ENCODE data around the gene MAP3K4.

Gene MAP3K4

DNA sequence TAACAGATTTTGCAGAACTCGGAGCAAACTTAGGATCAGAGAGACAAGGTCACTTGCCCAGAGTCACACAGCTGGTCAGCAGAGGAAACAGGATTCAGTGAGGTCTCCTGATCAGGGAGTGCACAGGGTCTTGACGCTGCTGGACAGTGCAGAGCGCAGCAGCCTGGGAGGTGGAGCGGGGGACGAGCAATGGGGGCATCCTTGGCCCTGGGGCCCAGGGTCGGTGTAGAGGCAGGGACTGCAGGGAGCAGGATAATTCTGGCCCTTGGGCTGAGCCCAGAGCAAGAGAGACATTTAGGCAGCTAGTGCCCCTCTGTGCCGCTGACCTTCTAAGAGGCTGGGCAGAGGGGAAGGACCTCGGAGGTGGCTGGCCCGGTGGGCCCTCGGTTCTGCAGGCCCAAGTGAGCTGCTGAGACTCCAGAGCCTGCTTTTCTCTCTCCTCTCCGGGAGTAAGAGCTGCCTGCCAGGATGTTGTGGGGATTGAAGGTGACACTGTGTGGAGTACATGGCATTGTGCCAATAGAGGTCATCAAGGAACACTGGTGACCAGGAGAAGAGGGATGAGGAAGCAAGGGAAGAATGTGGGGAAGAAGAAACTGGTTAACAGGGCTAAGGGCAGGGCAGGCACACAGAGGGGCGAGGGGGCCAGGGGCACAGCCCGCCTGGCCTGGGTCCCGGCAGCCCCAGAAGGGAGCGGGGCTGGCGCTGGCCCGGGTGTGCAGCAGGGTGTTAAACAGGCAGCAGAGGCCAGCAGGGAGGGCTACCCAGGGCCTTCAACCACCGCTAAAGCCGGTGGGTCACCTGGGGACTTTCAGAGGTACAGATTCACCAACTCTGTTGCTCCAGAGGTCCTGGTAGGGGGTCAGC lies 160.3 kb downstream of the MAP3K4 start:
- no peak for DNase-seq

DNA sequence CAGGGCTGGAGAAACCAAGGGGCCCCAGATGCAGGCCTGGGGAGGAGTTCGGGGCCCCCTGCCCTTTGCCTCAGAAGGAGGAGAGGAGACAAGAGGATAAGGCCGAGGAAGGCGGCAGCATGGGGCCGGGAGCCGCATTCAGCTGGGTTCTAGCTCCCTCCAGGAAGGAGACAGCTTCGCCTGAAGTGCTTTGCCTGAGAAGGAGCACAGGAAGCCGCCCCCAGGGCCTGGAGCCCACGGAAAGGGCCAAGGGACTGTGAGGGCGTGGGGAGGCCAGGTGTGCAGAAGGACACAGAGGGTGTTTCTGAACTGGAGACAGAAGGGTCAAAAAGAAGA lies 160.9 kb downstream of the MAP3K4 start:
- DNase-seq: no peak

GRCh38 chr6:161152907-161153662 lies 161.5 kb downstream of the MAP3K4 start:
- DNase-seq: no peak

DNA sequence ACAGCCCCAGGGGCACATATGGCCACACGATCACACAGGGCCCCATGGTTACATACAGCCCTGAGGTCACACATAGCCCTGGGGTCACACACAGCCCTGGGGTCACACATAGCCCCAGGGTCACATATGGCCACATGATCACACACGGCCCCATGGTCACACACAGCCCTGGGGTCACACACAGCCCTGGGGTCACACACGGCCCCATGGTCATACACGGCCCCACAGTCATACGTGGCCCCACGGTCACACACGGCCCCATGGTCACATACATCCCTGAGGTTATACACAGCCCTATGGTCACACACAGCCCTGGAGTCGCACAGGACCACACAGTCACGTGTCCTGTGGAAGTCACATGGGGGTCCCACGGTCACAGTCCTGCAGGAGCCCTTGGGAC lies 162.2 kb downstream of the MAP3K4 start:
- DNase-seq: no peak

- DNase-seq: no peak
These were observed 163.3 kb downstream of the MAP3K4 start for GRCh38 chr6:161154796-161155335.

GRCh38 chr6:161161121-161161520 lies 169.6 kb downstream of the MAP3K4 start:
- DNase-seq: no peak

DNA sequence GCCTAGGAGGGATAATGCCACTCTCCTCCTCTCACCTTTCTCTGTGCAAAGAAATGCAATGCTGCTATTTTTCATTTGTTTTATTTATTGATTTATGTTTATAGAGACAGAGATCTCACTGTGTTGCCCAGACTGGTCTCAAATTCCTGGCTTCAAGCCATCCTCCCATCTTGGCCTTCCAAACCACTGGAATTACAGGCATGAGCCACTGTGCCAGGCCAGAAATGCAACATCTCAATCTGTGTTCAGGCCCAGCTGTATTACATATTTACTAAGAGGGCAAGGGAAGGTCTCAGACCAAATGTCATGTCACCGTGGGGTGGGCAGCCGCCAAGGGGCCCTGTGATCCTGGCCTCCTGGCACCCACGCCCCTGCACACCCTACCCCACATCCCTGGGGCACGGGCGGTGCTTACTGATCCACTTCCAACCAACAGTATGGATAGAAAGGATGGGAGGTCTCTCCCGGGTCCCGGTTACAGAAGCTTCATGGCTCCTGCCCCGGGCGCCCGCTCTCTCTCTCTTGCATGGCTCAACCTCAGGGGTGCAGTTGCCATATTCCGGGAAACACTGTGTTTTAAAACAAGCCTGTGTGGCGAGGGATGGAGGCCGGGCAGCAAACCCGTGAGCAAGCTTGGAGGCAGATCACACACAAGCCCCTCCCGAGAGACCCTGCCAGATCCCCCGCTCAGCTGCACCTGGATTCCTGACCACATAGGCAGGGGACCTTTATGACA lies 170.5 kb downstream of the MAP3K4 start:
- DNase-seq: no peak

GRCh38 chr6:161162722-161163121 lies 171.2 kb downstream of the MAP3K4 start:
- no peak for DNase-seq

DNA sequence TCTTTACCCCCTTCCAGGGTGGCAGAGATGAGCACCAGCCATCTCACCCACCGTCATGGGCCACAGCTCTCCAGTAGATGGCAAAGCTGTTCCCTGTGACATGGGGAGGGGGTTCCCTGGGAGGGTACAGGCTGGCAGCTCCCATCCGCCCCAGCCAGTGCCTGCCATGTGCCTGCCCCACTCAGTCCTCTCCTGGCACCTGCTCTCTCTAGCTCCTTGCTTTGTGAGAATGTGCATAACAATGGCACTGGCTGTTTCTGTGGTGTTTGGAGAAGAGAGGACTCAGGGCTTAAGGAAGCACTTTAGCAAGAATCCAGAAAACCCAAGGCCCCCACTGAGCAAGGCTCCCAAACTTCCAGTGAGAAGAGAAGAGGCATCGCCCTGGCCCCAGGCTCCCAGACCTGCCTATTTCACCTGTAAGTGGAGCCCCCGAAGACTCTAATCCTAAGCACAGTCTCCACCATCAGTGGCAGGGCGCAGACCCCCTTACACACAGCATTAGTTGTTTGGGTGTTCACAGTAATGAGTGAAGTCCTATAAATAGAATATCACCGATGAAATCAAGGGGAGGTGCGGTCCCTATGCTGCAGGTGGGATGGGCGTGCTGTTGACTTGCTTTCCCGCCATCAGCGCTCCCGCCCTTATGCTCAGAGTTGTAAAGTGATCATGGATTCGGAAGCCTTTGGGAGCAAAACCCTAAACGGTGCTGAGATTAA lies 172.1 kb downstream of the MAP3K4 start:
- no peak for DNase-seq

DNA sequence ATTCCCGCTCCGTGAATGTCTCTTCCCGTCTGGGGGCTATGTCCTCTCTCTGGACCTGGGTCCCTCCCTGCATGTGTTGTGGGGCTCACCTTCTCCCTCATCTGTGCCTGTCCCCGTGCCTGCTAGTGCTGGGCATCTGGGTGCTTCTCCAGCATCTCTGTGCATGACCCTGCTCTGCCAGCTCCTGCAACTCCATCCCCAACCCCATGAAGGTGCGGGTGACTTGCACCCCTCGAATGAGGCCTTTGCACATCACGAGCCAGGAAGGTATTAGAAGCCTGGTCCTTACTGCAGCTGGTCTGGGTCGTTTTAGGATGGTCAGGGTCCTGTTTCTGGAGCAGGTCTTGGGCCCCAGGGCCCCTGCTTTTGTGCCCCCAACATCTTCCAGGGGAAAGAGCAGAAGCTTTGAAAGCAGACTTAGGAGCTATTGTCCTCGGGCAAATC lies 172.6 kb downstream of the MAP3K4 start:
- no peak for DNase-seq

GRCh38 chr6:161166176-161166575 lies 174.6 kb downstream of the MAP3K4 start:
- no peak for DNase-seq

GRCh38 chr6:161166677-161167076 lies 175.1 kb downstream of the MAP3K4 start:
- no peak for DNase-seq

Data from effector CD8-positive, alpha-beta T cell (primary cell).